A549 (cell line): ENCODE measurements around the gene SLC16A3.

Experiments used
- CHD2 ChIP-seq: fragments of 150-350 bp; IDR thresholded peaks from 2 replicates; pipeline ENCODE4 v1.6.1; 2014; ENCODE audit warnings: low read length; ENCODE audit not compliant: partially characterized antibody
- EP300 ChIP-seq, 2 experiments: fragments of >200 bp; sonication (Bioruptor Twin); formaldehyde crosslinking; IDR thresholded peaks; 2 replicates in 1 of 2; 3 replicates in 1 of 2; pipeline ENCODE4 v1.6.1; 2016 to 2017
- ESRRA ChIP-seq: fragments of 150-350 bp; IDR thresholded peaks from 2 replicates; pipeline ENCODE4 v1.6.1; 2014; ENCODE audit warnings: mild to moderate bottlenecking, low read length, borderline replicate concordance
- MAZ ChIP-seq: fragments of 150-350 bp; IDR thresholded peaks from 2 replicates; pipeline ENCODE4 v1.6.1; 2014; ENCODE audit warnings: antibody characterized with exemption, low read depth, low read length, borderline replicate concordance
- PHF8 ChIP-seq: fragments of 200-600 bp; sonication (generic); IDR thresholded peaks from 2 replicates; pipeline ENCODE4 v1.6.1; 2016; ENCODE audit warnings: low read depth, mild to moderate bottlenecking, antibody characterized with exemption, moderate library complexity, borderline replicate concordance
- TF ChIP-seq, protein P1 (sequence below): fragments of >200 bp; sonication (Bioruptor Twin); formaldehyde crosslinking; IDR thresholded peaks from 3 replicates; pipeline ENCODE4 v1.5.1; 2016
- TF ChIP-seq, protein P2 (sequence below): fragments of 150-350 bp; IDR thresholded peaks from 2 replicates; pipeline ENCODE4 v1.6.1; 2014; ENCODE audit warnings: low read depth, mild to moderate bottlenecking, low read length
- TF ChIP-seq, protein P3 (sequence below): IDR thresholded peaks from 2 replicates; pipeline ENCODE4 v1.6.1; 2012

DNA sequence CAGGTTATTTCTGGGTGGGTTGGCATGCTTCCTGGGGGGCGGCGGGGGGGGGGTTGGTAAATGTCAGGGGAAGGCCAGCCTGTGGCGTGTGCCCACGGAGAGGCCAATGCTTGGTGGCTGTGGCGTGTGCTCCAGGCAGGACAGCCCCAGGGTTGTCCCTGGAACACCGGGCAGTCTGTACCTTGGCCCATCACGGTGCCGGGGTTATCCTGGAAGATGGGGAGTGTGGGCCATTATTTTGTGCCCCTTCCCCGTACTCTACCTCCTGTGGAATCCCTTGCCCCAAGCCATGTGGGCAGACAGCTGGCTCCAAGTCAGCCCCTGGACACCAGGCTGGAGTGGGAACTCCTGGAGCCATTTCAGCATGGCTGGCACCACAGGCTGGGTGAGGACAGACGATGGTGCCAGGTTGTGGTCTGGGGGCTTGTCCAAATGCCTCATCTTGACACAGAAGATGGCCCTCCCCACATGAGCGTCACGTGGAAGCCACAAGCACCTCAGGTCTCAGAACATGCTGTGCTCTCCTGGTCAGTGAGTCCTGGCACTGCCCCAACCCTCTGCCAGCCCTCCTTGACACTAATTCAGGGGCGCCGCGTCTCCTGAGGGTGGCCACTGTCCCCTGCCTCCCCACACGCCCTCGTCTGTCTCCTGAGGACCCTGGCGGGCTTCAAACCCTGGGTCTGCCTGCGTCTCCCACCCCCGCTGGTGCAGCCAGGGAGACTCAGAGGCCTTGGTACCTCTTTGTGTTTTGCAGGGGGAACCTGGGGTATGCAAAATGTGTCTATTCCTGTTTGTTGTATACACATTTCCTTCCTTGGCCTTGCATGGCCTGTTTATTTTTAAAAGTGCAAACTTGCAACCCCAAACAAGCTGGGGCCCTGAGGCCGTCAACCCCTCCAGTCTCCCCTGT, 4.3 kb downstream of the SLC16A3 start:
- no peak for TF ChIP-seq ESRRA
- TF ChIP-seq, protein P1, sequence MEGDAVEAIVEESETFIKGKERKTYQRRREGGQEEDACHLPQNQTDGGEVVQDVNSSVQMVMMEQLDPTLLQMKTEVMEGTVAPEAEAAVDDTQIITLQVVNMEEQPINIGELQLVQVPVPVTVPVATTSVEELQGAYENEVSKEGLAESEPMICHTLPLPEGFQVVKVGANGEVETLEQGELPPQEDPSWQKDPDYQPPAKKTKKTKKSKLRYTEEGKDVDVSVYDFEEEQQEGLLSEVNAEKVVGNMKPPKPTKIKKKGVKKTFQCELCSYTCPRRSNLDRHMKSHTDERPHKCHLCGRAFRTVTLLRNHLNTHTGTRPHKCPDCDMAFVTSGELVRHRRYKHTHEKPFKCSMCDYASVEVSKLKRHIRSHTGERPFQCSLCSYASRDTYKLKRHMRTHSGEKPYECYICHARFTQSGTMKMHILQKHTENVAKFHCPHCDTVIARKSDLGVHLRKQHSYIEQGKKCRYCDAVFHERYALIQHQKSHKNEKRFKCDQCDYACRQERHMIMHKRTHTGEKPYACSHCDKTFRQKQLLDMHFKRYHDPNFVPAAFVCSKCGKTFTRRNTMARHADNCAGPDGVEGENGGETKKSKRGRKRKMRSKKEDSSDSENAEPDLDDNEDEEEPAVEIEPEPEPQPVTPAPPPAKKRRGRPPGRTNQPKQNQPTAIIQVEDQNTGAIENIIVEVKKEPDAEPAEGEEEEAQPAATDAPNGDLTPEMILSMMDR: no peak
- no peak for TF ChIP-seq PHF8
- no peak for TF ChIP-seq EP300 (IDR thresholded peaks at IDR 0.05)
- TF ChIP-seq CHD2: no peak
- TF ChIP-seq, protein P2, sequence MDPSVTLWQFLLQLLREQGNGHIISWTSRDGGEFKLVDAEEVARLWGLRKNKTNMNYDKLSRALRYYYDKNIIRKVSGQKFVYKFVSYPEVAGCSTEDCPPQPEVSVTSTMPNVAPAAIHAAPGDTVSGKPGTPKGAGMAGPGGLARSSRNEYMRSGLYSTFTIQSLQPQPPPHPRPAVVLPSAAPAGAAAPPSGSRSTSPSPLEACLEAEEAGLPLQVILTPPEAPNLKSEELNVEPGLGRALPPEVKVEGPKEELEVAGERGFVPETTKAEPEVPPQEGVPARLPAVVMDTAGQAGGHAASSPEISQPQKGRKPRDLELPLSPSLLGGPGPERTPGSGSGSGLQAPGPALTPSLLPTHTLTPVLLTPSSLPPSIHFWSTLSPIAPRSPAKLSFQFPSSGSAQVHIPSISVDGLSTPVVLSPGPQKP: no peak
- no peak for TF ChIP-seq MAZ
- TF ChIP-seq, protein P3, sequence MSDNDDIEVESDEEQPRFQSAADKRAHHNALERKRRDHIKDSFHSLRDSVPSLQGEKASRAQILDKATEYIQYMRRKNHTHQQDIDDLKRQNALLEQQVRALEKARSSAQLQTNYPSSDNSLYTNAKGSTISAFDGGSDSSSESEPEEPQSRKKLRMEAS: no peak
